Breast epithelium (tissue), 3 donors: ENCODE data around the gene NLRP11.
"Not testable (repeated sequence)": the region's sequence is repeated elsewhere in the genome, so short reads cannot be mapped to it uniquely, and the experiment has no call there.

Experiments used
- CTCF ChIP-seq, 3 donors: fragments of 450-650 bp; IDR thresholded peaks; one replicate each; pipeline ENCODE4 v1.5.1; 2016 to 2017; ENCODE audit warnings: antibody characterized with exemption in 3 of 3, mild to moderate bottlenecking in 3 of 3, moderate library complexity in 3 of 3
- POLR2A ChIP-seq: fragments of 450-650 bp; IDR thresholded peaks from one replicate; pipeline ENCODE4 v1.6.1; 2016; ENCODE audit warnings: antibody characterized with exemption, mild to moderate bottlenecking, moderate library complexity

DNA sequence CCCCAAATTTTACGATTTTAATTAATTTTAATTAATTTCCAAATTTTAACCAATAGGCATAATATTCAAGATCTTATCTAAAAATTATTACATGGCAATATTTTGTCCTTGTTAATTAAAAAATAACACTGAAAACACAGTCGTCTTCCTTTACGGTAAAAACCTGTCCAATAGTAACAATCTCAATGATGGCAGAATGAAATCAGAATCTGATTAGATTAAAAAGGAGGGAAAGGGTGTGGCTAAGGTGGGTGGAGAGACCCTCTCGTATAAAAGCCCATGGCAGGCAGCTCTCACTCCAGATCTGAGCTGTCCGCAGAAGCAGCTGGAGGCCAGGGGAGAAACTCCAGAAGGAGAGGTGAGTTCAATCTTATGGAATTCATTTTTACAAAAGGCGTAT is 63.0 kb downstream of the NLRP11 start, which contains the start of gene RFPL4AL1:
- TF ChIP-seq CTCF (IDR thresholded peaks at IDR 0.05); POLR2A: not testable (repeated sequence)
